GM11168 (cell line): ENCODE results near the gene LEMD1.
"Not testable (repeated sequence)": the region's sequence is repeated elsewhere in the genome, so short reads cannot be mapped to it uniquely, and the experiment has no call there.

Experiments
- in situ Hi-C: fragments of 300-500 bp; cut with MboI; formaldehyde crosslinking; loops from one replicate; pipeline ENCODE4 v1.12.0; 2022; ENCODE audit warnings: low sequenced_read_pairs; ENCODE audit not compliant: unreplicated experiment

LEMD1 gene

DNA sequence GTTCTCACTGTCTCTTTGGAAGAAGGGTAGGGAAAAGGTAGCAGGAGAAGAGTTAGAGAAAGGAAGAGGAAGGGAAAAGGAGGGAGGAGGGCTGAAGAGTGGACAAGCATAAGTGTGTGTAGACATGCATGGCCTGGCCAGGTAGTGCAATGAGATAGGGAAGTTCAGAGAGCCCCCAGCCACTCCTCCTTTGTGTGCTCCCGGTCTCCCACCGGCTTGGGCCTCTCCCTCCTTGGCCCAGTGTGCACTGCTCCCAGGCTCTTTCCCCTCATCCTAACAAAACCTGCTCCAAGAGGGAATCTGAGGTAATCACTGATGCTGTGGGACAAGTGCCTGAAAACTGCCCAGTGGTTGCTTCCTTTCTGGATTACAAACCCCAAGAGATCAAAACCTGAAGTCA, 10.3 kb upstream of the LEMD1 start:
- in situ Hi-C loops: no loop called here

DNA sequence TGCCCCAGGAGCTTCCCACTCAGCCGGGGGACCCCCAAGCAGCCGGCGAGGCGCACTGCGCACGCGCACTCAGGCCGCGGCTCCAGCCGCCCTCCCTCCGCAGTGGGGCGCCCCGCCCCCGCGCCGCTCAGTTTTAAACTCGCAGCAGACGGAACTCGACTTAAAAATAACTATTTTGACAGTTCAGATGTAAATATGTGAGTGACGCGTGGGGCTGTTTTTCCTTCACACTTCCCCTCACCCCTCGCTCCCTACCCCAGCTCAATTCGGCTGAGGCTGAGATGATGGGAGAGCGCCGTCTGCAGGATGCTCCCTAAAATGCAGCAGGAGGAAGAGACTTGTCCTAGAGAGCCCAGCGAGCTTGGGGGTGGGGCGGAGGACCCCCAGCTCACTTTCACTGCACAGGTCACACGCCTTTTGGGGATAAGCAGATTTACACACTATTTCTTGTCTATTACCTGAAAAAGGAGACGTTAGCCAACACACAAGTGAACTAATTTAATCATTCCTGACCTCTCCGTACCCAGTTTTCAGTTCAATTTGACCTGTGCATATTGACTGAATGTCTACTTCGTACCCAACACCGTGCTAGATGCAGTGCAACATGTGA, 8.9 kb upstream of the LEMD1 start:
- in situ Hi-C loops: no loop called here

DNA sequence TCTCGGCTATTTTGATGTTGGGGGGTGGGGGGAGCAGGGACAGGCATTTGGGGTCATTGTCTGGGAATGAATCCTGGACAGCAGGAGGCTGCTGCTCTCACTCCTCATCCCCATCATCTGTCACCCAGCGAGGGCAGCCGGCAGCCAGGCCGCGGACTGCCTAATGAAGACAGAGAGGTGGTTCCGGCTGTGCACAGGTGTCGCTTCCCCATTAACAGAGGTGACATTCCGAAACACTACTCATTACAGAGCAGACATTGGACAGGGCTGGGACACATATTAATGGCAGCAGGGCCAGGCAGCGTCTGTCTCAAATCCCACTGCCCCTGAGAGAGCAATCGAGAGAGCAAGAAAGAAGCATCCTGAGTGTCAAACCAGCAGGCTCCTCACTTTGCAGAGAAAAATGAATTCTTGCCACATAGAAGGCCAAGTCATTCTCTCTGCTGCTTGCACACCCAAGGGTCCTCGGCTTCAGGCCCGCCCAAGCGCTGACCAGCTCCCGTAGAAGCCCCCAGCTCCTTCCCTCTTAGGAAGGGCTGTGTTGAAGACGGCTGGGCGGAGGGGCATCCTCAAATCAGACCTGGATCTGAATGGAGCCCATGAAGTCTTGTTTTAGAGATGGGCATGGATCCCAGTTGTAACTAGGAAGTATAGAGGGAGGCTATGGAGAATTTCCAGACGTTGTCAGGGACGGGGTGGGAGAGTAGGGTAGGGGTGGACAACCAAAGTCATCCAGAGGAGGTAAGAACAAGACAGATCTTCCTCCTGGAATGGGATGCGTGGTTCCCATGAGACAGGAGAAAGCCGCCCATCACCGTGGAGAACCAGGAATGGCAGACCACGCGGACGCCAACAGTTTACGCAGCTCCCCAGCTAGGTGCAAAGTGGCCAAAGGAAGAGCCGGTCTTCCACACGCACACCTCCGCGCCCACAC, 8.2 kb upstream of the LEMD1 start:
- in situ Hi-C loops: no loop called here

DNA sequence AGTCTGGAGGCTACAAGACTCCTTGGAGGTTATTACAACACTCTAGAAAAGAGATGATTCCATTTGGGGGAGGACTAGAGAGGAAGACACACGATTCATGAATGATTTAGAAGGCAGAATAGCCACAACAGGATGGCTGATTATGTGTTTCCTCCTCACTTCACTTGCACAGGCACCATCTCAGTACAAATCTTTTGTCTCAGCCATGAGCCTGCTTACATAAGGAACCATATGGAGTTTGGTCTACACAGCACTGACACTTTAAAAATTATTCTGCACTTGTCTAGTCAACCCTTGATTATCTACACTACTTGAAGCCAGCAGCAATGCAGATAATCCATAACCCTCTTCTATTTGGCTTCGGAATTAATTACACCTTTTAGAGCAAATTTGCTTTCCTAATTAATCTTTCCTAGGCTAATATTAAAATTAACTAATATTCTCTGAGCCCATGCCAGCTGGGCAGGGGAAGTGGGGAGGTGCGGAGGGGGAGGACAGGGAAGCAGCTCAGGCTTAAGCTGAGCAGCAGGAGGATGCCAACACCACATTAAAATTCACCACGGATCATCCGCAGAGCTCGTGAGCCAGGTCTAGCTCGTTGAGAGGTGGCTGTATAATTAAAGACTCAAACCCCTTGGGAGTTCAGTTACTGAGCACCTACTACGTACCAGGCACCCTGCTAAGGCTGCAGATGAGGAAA, 3.2 kb upstream of the LEMD1 start:
- in situ Hi-C loops: no loop called here

DNA sequence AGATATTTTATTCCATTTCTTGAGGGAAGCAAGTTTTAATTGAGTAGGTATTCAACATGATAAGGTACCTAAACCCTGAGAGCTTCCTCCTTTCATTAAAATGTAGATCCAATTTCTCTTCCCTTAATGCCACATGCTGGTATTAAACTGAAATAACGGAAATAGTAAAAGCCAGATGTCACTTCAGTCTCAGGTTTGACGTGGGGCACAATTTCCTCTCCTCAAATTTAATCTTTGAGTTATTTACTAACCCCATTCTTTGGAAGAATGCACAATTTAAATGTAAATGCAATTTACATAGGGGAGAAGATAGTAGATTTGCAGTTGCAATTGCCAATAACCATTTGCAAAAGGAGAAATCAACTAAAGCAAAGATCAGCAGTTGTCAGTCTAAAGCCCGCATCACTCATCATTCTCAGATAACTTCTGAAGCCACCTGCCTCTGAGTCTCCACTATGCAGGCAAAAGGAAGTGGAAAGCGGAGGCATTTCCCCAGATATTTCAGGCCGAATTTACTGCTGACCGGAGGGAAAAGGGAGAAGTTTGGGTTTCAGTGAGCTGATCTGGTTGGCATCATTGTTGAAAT, 2.1 kb upstream of the LEMD1 start:
- in situ Hi-C loops: no loop called here

DNA sequence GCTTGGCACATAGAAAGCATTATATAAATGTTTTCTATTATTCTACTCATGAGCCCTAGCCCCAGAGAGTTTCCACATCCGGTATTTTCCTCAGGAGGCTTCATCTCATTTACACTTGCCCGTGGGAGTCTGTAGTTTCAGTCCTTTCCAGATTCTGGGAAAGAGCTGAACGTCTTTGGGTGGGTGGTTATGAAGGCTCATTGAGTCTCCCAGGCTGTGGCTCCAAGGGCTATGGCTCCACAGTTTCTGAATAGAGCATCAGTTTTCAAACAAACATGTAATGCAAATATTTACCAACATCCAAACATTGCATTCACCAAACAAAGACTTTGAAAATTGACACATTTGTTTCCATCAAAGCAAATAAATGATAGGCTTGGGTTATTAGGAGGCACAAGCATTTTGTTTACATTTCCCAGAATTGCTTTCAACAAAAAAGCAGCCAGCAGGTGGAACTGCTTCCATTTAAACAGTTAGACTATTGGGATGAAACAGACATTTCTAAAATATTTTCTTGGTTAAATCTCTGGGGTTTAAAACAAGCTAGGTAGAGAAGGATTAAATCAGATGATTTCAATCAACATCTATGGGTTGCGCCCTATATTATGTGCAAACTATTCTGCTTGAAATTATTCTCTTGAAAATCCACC, 1.3 kb upstream of the LEMD1 start:
- in situ Hi-C loops: no loop called here

DNA sequence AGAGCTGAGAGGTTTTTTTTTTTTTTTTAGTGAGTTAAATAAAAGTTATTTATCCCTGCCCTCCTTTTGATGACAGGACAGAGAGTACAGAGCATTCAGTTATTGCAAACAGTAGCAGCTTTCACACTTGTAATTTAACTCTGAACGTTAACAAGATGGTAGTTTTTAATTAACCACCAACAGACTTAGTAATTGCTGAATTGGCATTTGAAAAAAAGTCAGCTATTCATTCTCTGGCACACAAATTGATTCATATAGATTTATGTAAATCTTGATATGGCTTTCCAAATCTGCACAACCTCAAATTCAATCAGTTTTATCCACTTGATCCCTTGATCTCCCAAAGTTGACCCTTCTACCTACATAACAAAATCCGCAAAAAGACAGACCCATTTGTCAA, 918 bp downstream of the LEMD1 start:
- in situ Hi-C loops: no loop called here

DNA sequence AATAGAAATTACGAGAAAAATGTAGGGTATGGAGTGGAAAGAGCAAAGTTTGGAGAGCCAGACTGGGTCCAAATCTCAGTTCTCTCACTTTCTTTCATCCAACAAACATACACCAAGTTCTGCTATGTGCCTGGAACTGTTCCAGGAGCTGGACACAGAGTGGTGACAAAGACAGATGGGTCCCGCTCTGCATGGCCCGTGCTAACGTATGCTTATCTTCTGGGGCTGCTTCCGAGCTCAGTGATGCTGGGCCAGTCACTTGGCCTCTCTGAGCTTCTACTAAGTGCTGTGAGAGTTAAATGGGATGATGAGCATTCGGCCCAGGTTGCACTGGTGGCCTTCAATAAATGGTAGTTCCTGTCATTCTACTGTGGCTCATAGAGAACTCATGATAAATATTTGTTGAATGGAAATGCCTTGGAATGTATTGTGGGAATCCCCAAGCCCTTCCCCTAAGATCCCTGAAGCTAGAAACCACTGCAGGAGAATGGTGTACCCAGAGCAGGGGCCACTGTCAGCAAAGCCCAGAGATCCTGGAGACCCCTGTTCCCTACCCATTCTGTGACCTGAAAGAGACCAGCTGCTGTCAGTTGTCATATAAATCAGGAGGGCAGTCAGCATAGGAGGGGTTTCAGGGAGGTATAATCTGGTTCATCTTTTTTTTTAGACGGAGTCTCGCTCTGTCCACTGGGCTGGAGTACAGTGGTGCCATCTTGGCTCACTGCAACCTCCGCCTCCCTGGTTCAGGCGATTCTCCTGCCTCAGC, 3.8 kb downstream of the LEMD1 start:
- in situ Hi-C loops: no loop called here

DNA sequence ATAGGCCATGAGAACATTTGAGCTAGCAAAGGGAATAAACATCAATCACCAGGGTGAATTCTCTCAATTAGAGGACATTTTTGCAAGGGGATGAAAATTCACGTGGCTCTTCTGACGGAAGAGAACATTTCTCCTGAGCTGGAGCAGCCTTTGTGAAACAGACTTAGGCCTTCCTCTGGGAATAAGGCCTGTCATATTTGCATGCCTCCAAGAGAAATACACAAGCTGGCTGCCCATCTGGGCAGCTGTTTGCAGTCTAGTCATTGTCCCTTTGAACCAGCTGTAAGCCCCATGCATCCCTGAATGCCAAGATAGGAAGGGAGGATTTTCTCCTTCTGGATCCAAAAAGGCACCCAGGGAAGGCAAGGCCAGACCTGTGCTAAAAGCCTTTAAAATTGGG, 5.5 kb downstream of the LEMD1 start:
- in situ Hi-C loops: no loop called here

DNA sequence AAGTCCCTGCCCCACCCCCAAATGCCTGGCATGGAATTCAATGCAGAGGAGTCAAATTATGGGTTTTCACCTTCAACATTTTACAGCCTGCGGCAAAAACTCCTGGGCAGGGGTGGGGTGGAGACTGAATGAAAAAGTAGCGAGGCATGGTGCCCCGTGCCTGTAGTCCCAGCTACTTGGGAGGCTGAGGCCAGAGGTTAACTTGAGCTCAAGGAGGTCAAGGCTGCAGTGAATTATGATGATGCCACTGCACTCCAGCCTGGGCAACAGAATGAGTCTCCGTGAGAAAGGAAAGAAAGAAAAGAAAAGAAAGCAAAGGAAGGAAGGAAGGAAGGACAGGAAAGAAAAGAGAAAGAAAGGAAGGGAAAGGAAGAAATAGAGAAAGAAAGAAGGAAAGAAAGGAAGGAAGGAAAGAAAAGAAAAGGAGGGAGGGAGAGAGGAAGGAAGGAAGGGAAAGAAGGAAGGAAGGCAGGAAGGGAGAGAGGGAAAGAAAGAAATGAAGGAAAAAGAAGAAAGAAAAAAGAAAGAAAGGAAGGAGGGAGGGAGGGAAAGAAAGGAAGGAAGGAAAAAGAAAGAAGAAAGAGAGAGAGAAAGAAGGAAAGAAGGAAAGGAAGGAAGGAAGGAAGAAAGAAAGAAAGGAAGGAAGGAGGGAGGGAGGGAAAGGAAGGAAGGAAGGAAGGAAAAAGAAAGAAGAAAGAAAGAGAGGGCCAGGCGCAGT, 11.1 kb downstream of the LEMD1 start:
- in situ Hi-C loops: no loop called here

DNA sequence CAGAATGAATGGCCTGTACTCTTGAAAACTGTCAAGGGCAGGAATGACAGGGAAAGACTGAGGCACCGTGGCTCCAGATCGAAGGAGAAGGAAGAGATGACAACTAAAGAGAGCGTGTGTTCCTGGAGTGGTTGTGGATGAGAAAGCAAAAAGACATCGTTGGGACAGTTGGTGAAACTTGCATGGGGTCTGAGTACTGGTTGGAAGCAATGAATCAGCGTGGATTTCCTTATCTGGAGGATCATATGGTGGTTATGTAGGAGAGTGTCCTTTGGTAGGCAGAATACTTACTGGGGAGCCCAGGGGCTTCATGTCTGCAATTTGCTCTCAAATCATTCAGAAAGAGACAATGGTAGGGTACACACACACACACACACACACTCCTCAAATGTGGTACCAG, 13.9 kb downstream of the LEMD1 start:
- in situ Hi-C loops: no loop called here

DNA sequence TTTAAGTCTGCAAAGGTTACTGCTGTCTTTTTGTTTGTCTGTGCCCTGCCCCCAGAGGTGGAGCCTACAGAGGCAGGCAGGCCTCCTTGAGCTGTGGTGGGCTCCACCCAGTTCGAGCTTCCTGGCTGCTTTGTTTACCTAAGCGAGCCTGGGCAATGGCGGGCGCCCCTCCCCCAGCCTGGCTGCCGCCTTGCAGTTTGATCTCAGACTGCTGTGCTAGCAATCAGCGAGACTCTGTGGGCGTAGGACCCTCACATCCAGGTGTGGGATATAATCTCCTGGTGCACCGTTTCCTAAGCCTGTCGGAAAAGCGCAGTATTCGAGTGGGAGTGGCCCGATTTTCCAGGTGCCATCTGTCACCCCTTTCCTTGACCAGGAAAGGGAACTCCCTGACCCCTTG, 15.6 kb downstream of the LEMD1 start:
- in situ Hi-C loops: not testable (repeated sequence)

DNA sequence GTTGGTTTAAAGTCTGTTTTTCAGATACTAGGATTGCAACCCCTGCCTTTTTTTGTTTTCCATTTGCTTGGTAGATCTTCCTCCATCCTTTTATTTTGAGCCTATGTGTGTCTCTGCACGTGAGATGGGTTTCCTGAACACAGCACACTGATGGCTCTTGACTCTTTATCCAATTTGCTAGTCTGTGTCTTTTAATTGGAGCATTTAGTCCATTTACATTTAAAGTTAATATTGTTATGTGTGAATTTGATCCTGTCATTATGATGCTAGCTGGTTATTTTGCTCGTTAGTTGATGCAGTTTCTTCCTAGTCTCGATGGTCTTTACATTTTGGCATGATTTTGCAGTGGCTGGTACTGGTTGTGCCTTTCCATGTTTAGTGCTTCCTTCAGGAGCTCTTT, 17.4 kb downstream of the LEMD1 start:
- in situ Hi-C loops: not testable (repeated sequence)

DNA sequence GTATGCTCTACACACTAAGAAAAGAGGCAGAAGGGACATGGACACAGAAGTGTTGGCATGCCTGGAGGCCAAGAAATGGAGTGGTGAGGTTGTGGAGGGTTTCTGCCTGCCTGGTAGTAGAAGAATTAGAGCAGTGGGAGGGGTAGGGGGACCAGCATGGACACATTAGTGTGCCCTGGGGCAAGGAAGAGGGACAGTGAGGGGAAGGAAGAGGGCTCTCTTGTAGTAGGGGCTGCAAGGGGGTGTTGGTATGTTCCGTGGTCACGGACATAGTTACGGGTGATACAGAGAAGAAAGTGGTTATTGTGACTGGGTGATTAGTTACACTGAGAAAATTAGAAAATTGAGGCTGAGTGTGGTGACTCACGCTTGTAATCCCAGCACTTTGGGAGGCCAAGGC, 23.3 kb downstream of the LEMD1 start:
- in situ Hi-C loops: no loop called here

DNA sequence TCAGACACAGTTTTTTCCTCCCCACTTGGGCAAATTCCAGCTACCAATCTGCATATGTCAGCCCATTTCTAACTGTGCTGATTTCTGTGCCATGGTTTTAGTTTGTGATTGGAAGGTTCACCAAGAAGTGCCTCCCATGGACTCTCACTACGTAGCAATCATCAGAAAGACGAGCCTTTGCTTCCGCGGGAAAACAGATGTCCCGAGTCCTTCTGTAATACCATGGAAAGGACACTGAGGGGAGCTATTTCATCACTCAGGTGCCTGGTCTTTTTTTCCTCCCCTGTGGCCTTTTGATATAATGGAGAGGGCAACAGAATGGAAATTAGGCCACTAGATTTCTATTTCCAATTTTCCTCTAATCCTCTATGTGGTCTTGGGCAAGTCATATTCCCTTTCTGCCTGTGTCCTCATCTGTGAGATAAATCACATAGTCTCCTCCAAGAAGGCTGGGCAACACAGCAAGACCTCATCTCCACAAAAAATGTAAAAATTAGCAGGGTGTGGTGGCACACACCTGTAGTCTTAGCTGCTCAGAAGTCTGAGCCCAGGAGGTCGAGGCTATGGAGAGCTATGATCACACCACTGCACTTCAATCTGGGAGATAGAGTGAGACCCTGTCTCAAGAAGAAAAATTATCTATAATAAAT, 24.8 kb downstream of the LEMD1 start:
- in situ Hi-C loops: no loop called here

DNA sequence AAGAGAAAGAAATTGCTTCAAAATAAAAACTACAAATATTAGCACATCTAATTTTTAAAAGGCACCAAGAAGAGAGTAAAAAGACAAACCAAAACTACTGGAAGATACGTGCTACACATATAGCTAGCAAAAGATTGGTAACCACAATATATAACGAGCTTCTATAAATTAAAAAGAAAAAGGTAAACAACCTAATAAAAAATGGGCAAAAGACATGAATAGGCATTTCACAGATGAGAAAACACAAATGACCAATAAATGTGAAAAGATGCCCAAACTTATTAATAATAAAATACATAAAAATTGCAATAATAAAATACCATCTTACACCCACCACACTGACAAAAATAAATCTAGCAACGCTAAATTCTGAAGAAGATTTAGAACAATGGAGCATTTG, 26.2 kb downstream of the LEMD1 start:
- in situ Hi-C loops: no loop called here

DNA sequence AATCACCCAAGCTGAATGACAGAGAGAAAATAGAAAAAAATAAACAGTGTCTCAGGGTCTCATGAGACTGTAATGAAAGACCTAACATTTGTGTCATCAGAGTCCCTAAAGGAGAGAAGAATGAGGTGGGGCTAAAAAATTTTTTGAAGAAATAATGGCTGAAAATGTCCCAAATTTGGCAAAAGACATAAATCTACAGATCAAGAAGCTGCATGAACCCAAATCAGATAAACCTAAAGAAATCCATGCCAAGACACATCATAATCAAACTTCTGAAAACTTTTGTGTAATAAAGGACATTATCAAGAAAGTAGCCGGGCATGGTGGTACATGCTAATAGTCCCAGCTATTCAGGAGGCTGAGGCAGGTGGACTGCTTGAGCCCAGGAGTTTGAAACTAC, 29.2 kb downstream of the LEMD1 start:
- in situ Hi-C loops: no loop called here

DNA sequence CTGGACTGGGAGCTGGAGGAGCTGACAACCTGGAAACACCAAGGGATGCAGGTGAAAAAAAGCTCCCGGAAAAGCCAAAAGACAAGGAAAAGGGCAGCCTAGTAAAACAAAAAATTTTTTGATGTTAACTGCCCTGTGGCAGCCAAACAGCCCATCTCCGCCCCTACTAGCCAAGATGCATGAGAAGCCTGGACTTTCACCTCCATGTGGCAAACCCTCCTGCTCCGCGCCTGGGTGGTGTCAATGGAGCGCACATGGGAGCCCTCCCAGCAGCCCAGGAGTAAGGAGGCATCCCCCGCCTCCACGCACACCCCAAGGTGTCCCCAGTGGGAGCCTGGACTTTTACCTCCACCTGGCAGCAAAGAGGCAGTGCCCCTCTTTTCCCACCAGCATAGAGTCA, 30.5 kb downstream of the LEMD1 start:
- in situ Hi-C loops: no loop called here

DNA sequence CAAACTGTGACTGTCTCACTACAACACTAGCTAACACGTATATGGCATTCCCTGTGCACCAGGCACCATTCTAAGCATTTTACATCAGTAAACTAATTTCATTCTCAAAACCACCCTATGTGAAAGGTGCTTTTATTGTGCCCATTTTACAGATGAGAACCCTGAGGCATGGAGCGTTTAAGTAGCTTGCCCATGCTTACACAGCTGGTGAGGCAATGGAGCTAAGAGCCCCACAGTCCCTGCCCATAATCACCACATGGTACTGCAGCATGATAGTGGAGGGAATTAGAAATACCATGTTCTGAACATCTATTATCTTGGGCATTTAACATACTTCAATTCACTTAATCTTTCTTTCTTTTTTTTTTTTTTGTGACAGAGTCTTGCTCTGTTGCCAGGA, 34.0 kb downstream of the LEMD1 start:
- in situ Hi-C loops: no loop called here
